ENCODE data around the gene PAX1. TPM values are rescaled to one million over a fixed set of nuclear protein-coding genes. Genes with fewer than 3 reads are reported as not detected.

Gene PAX1
- total and polyA plus RNA-seq, 2 of the 13 experiments (the other 11 are each of a cell fraction or from before 2014, with no cell fraction given): not detected

DNA sequence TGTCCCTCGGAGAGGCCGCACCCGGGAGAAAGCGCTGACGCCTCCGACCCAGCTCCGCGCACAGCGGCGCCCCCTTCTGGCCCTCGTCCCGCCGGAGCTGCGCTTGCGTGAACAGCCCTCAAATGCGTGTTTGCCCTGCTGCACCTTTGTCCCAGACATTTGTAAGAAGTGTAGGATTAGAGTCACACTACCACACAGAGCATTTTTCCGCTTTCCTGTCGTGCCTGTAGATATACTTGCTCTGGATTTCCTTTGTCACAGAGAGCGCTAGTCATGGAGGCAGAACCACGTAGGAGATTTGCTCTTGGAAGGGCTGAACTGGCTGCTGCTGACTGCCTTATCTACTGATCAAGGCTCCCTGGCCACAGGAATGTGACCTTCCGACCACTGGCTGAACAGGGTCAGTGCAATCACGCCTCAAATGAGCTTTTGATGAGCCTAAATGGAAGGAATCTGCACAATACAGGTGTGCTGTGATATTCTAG is 62.3 kb downstream of the PAX1 start:
- intact Hi-C loops (cut with micrococcal nuclease; ENCODE audit: unreplicated experiment): loop anchor here (1.0 kb wide), 1 partner anchor 48 kb away; no protein-coding TSS in a partner anchor
- H3K9ac ChIP-seq (ENCODE audit: insufficient read depth, low read depth, low read length): no peak overlapping the region
- peak; percentile 98 for FAIRE-seq
- H3K9me3 ChIP-seq (ENCODE audit: low read length): no peaks in the 10 kb centered on the region
- CTCF ChIA-PET (ENCODE audit: low intra/inter-chr PET ratio, low total read pairs): interaction anchor here (1.1 kb wide), 1 partner anchor 48 kb away, joined by 5 read pairs; no protein-coding TSS in a partner anchor
- no peaks in the 10 kb centered on the region for H3K36me3 ChIP-seq (replicated peaks in 1 of 2; ENCODE audit: control insufficient read depth in 1 of 2, insufficient read depth in 2 of 2, low read length in 2 of 2)
- peaks cover 11% of the 10 kb centered on the region for H3K4me1 ChIP-seq (ENCODE audit: insufficient read depth, low read length)
- H3K4me2 ChIP-seq (ENCODE audit: low read depth, low read length): peak overlapping the region; percentile 61
- no TSS peak for BruUV-seq (replicated peaks)
- WGBS (ENCODE audit: low lambda C conversion rate): 1% methylated on average over 22 of the region's 22 CpGs
- no peaks in the 10 kb centered on the region for H4K20me1 ChIP-seq (ENCODE audit: insufficient read depth, low read length)
- ATAC-seq: peak; percentile 98
- H3K79me2 ChIP-seq (ENCODE audit: insufficient read depth, low read length): no peaks in the 10 kb centered on the region
- peaks cover 5 to 55% of the 10 kb centered on the region in 2 experiments; a peak in 4 of 5 replicates for H3K27me3 ChIP-seq (ENCODE audit: control insufficient read depth in 1 of 2, insufficient read depth in 2 of 2, low read length in 2 of 2)
- POLR2A ChIA-PET: no interaction called here
- peak; percentile 86 for DNase-seq (ENCODE audit: low spot score)
- H3K4me3 ChIP-seq (replicated peaks in 1 of 3; ENCODE audit: insufficient read depth in 1 of 3, low read depth in 2 of 3, low read length in 3 of 3): peak overlapping the region in 1 of 3 experiments; percentile 29; a peak in 1 of 6 replicates
- no peak overlapping the region for H3K27ac ChIP-seq (ENCODE audit: extremely low read length, insufficient read depth, low read length)
- in situ Hi-C loops (cut with HindIII; ENCODE audit: extremely low pct_ligation_motif_present, low pct_unique_long_range_greater_than_20kb): no loop called here
- H2AFZ ChIP-seq (ENCODE audit: low read length): no peak overlapping the region
- TF ChIP-seq FOXA1 (IDR thresholded peaks at IDR 0.05): no peak
- TF ChIP-seq FOXA1 (CRISPR knock-in tag; IDR thresholded peaks at IDR 0.05): peak; percentile 35; the same call in 1 of the 2 replicates
- peak; percentile 18; the same call in 1 of the 2 replicates for TF ChIP-seq ZNF331 (CRISPR knock-in tag; IDR thresholded peaks at IDR 0.05)
- TF ChIP-seq ZNF207 (IDR thresholded peaks at IDR 0.05; ENCODE audit: borderline replicate concordance): no peak
- TF ChIP-seq, protein P1, sequence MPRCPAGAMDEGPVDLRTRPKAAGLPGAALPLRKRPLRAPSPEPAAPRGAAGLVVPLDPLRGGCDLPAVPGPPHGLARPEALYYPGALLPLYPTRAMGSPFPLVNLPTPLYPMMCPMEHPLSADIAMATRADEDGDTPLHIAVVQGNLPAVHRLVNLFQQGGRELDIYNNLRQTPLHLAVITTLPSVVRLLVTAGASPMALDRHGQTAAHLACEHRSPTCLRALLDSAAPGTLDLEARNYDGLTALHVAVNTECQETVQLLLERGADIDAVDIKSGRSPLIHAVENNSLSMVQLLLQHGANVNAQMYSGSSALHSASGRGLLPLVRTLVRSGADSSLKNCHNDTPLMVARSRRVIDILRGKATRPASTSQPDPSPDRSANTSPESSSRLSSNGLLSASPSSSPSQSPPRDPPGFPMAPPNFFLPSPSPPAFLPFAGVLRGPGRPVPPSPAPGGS (CRISPR knock-in tag; IDR thresholded peaks at IDR 0.05): no peak
- TF ChIP-seq GTF3A (CRISPR knock-in tag; conservative IDR thresholded peaks at IDR 0.05): no peak
- TF ChIP-seq FOXA3 (CRISPR knock-in tag; IDR thresholded peaks at IDR 0.05): peak; percentile 27; the same call in 1 of the 2 replicates
- TF ChIP-seq SAP130 (CRISPR knock-in tag; IDR thresholded peaks at IDR 0.05; ENCODE audit: low read depth): peak; percentile 37; the same call in 1 of the 2 replicates
- no peak for TF ChIP-seq RORA (CRISPR knock-in tag; IDR thresholded peaks at IDR 0.05)
- TF ChIP-seq SKI (IDR thresholded peaks at IDR 0.05; ENCODE audit: partially characterized antibody): peak; percentile 41
- TF ChIP-seq ZNF430 (CRISPR knock-in tag; IDR thresholded peaks at IDR 0.05): peak; percentile 49; the same call in 1 of the 2 replicates
- no peak for TF ChIP-seq ZNF709 (CRISPR knock-in tag; IDR thresholded peaks at IDR 0.05)
- 0 out of 2 replicates have a peak, but pooled peaks have one; percentile 45 for TF ChIP-seq STAT5B (CRISPR knock-in tag; IDR thresholded peaks at IDR 0.05)
- TF ChIP-seq JUND (CRISPR knock-in tag; IDR thresholded peaks at IDR 0.05): peak; percentile 38; the same call in 1 of the 2 replicates
- TF ChIP-seq GLI4 (CRISPR knock-in tag; IDR thresholded peaks at IDR 0.05; ENCODE audit: borderline replicate concordance): no peak
- TF ChIP-seq HHEX (CRISPR knock-in tag; IDR thresholded peaks at IDR 0.05): peak; percentile 97
- TF ChIP-seq ZFP41 (CRISPR knock-in tag; IDR thresholded peaks at IDR 0.05; ENCODE audit: borderline replicate concordance): no peak
- peak; percentile 38; the same call in 1 of the 2 replicates for TF ChIP-seq RARA (CRISPR knock-in tag; IDR thresholded peaks at IDR 0.05)
- TF ChIP-seq ESRRA (CRISPR knock-in tag; IDR thresholded peaks at IDR 0.05; ENCODE audit: low read depth): no peak
- TF ChIP-seq ZNF354B (CRISPR knock-in tag; IDR thresholded peaks at IDR 0.05): no peak
- TF ChIP-seq BHLHE40 (IDR thresholded peaks at IDR 0.05; ENCODE audit: low read length): peak; percentile 81
- TF ChIP-seq MED13 (CRISPR knock-in tag; IDR thresholded peaks at IDR 0.05): no peak
- no peak for TF ChIP-seq ARHGAP35 (CRISPR knock-in tag; IDR thresholded peaks at IDR 0.05; ENCODE audit: borderline replicate concordance)
- no peak for TF ChIP-seq RARG (CRISPR knock-in tag; IDR thresholded peaks at IDR 0.05; ENCODE audit: low read depth)
- TF ChIP-seq SOX13 (IDR thresholded peaks at IDR 0.05): 0 out of 2 replicates have a peak, but pooled peaks have one; percentile 23
- peak in 1 of 2 experiments; percentile 76; a peak in 2 of 4 replicates for TF ChIP-seq SOX13 (CRISPR knock-in tag; conservative IDR thresholded peaks at IDR 0.05 in 1 of 2, IDR thresholded peaks at IDR 0.05 in 1 of 2)

Measured in HepG2 (cell line).